ENCODE data around the gene CTAG1A.
"Not testable (repeated sequence)": the region's sequence is repeated elsewhere in the genome, so short reads cannot be mapped to it uniquely, and the experiment has no call there.

GRCh38 chrX:154628960-154629359 is 44.0 kb downstream of the CTAG1A start:
- not testable (repeated sequence) for TF ChIP-seq POLR2AphosphoS5, EP300 (IDR thresholded peaks at IDR 0.05)

Data from sigmoid colon (tissue), 4 donors.